Right lobe of liver (tissue), 6 donors: ENCODE measurements around the gene CERS6. TPM values are rescaled to one million over a fixed set of nuclear protein-coding genes. Genes with fewer than 3 reads are reported as not detected.

Source experiments
- ATAC-seq, 4 donors: fragments of 200-7000 bp; cut with Tn5 transposase; one replicate each; pipeline ENCODE4 v1.9.1; 2020; ENCODE audit warnings: mild to moderate bottlenecking in 4 of 4, moderate library complexity in 4 of 4
- DNase-seq, 3 donors: peaks; one replicate each; pipeline ENCODE4 v3.0.0-alpha.2; 2020
- H3K27ac ChIP-seq, 3 donors: fragments of 200-600 bp; one replicate each; pipeline ENCODE4 v1.8.0; 2022
- H3K27me3 ChIP-seq, 2 donors: fragments of 200-600 bp; one replicate each; pipeline ENCODE4 v1.8.0; 2022
- H3K36me3 ChIP-seq, 4 donors: fragments of 200-600 bp; sonication (generic) in 1 of 4; one replicate each; pipeline versions ENCODE4 v1.5.1 to v1.8.0; 2017 to 2022; ENCODE audit warnings: control low read depth in 1 of 4
- H3K4me1 ChIP-seq, 4 donors: fragments of 200-600 bp; sonication (generic) in 1 of 4; one replicate each; pipeline versions ENCODE4 v1.5.1 to v1.8.0; 2017 to 2022; ENCODE audit warnings: control low read depth in 1 of 4
- H3K4me3 ChIP-seq, 3 donors: fragments of 200-600 bp; one replicate each; pipeline ENCODE4 v1.8.0; 2022
- H3K9me3 ChIP-seq, 4 donors: fragments of 200-600 bp; sonication (generic) in 1 of 4; one replicate each; pipeline versions ENCODE4 v1.5.1 to v1.8.0; 2017 to 2022; ENCODE audit warnings: control low read depth in 1 of 4
- CTCF ChIP-seq, 4 donors: fragments of 200-600 bp in 3 of 4; fragments of 450-650 bp in 1 of 4; IDR thresholded peaks; one replicate each; pipeline versions ENCODE4 v1.5.1 to v1.8.0; 2016 to 2022; ENCODE audit warnings: antibody characterized with exemption in 4 of 4, mild to moderate bottlenecking in 2 of 4
- POLR2A ChIP-seq: fragments of 450-650 bp; IDR thresholded peaks from one replicate; pipeline ENCODE4 v1.6.1; 2017; ENCODE audit warnings: antibody characterized with exemption, mild to moderate bottlenecking
- WGBS: methylation state at CpG from one replicate; pipeline ENCODE4 v1.1.6; 2018; ENCODE audit warnings: low coverage, low lambda C conversion rate; ENCODE audit not compliant: insufficient coverage; ENCODE audit errors: missing lambda C conversion rate; 5-methylcytosine and 5-hydroxymethylcytosine counted together
- intact Hi-C, 2 donors: fragments of 100-400 bp; cut with DNase I; formaldehyde crosslinking; loops; one replicate each; pipeline versions ENCODE4 v1.11.2 to v1.14.1; 2022
- total RNA-seq, 6 experiments: library from RNA; depleted of rRNA in 2 of 6; stranded (reverse); fragments of >200 nt in 2 of 6; fragmentation: NEBNext Ultra II Directional in 3 of 6; extraction: Animal tissue kit (Norgen Biotek cat#: 25700) in 3 of 6; gene quantifications; one replicate each; pipeline versions ENCODE4 v1.1.0 to v1.2.4, GENCODE V29; 2016 to 2023
- donor health status: DM: no; HTN: yes; CAD: no.
- donor health status: DM: no; HTN: no; CAD: no.
- donor health status: DM: no; HTN: no; CAD: no.
- donor health status: DM: no; HTN: yes; CAD: no.
- donor health status: DM: no; HTN: yes; CAD: no.

Gene CERS6
- total RNA-seq, 6 experiments from 2014 or later, result 10.4 to 30.1 (median 15.6) TPM

- Histone ChIP-seq H3K4me3 (no peak overlapping the region), H3K27ac (no peak overlapping the region), H3K36me3 (no peaks in the 10 kb centered on the region), H3K4me1 (no peaks in the 10 kb centered on the region), H3K9me3 (no peaks in the 10 kb centered on the region), H3K27me3 (no peaks in the 10 kb centered on the region)
- DNase-seq (no peak), ATAC-seq (peak; percentile 57 to 76 (median 73))
- intact Hi-C loops, result loop anchor here (5.0 to 10.0 kb wide), 2 partner anchors 410 to 412 kb away; no protein-coding TSS in a partner anchor
- TF ChIP-seq CTCF (IDR thresholded peaks at IDR 0.05) (no peak), POLR2A (no peak)
- 56% methylated on average over 3 of the region's 3 CpGs for WGBS
Measured at GRCh38 chr2:168757223-168757622, 301.2 kb downstream of the CERS6 start.

GRCh38 chr2:168758970-168759820 is 303.1 kb downstream of the CERS6 start:
- intact Hi-C loops, result loop anchor here (5.0 to 10.0 kb wide), 2 partner anchors 412 to 414 kb away; no protein-coding TSS in a partner anchor
- H3K27ac ChIP-seq, result no peak overlapping the region
- 14% methylated on average over 3 of the region's 3 CpGs for WGBS
- no peaks in the 10 kb centered on the region for H3K36me3 ChIP-seq
- ATAC-seq (peak; percentile 91 to 92 (median 91)), DNase-seq (no peak)
- H3K27me3 ChIP-seq, result no peaks in the 10 kb centered on the region
- no peaks in the 10 kb centered on the region for H3K4me1 ChIP-seq
- H3K4me3 ChIP-seq, result no peak overlapping the region
- no peaks in the 10 kb centered on the region for H3K9me3 ChIP-seq
- TF ChIP-seq POLR2A (no peak), CTCF (IDR thresholded peaks at IDR 0.05) (peak; percentile 62 to 78 (median 68))

- WGBS, result 73% methylated on average over 1 of the region's 1 CpG
- H3K9me3 ChIP-seq, result no peaks in the 10 kb centered on the region
- intact Hi-C loops, result no loop called here
Measured at GRCh38 chr2:168765401-168765800, 309.3 kb downstream of the CERS6 start.

GRCh38 chr2:168766600-168766999 is 310.5 kb downstream of the CERS6 start:
- intact Hi-C loops, result no loop called here
- Histone ChIP-seq H3K4me1 (no peaks in the 10 kb centered on the region), H3K36me3 (peaks cover 0 to 3% (median 0%) of the 10 kb centered on the region in 4 donors), H3K4me3 (no peak overlapping the region), H3K27ac (no peak overlapping the region), H3K9me3 (no peaks in the 10 kb centered on the region), H3K27me3 (no peaks in the 10 kb centered on the region)
- WGBS, result 100% methylated on average over 1 of the region's 2 CpGs
- TF ChIP-seq POLR2A (no peak), CTCF (IDR thresholded peaks at IDR 0.05) (no peak)
- DNase-seq, result no peak
- peak in 2 of 4 donors; percentile 38 to 50 for ATAC-seq

More at GRCh38 chr2:168765401-168765800, 309.3 kb downstream of the CERS6 start:
- TF ChIP-seq POLR2A, result no peak
- no peak for TF ChIP-seq CTCF (IDR thresholded peaks at IDR 0.05)
- H3K4me1 ChIP-seq, result no peaks in the 10 kb centered on the region
- peaks cover 0 to 3% (median 0%) of the 10 kb centered on the region in 4 donors for H3K36me3 ChIP-seq
- no peaks in the 10 kb centered on the region for H3K27me3 ChIP-seq
- DNase-seq (no peak), ATAC-seq (no peak)
- no peak overlapping the region for H3K27ac ChIP-seq
- no peak overlapping the region for H3K4me3 ChIP-seq
